HG03025 (cell line): ENCODE results near the gene SERGEF.

ENCODE experiments used
- ATAC-seq: cut with Tn5 transposase; IDR thresholded peaks from one replicate; pipeline ENCODE4 v1.9.1; 2021; ENCODE audit warnings: mild to moderate bottlenecking, moderate library complexity; ENCODE audit not compliant: unreplicated experiment, low FRiP score

The SERGEF gene

GRCh38 chr11:17954395-17955252 is 58.2 kb downstream of the SERGEF start:
- no peak for ATAC-seq

GRCh38 chr11:17952487-17952886 is 60.4 kb downstream of the SERGEF start:
- no peak for ATAC-seq

GRCh38 chr11:17951685-17952388 is 61.0 kb downstream of the SERGEF start:
- ATAC-seq, result no peak

- ATAC-seq, result no peak
Measured at GRCh38 chr11:17950644-17951043, 62.2 kb downstream of the SERGEF start.

GRCh38 chr11:17948296-17948695 is 64.6 kb downstream of the SERGEF start:
- ATAC-seq, result no peak

GRCh38 chr11:17939542-17939941 is 73.3 kb downstream of the SERGEF start:
- ATAC-seq, result no peak

GRCh38 chr11:17936790-17937189 is 76.1 kb downstream of the SERGEF start:
- ATAC-seq, result no peak

- no peak for ATAC-seq
Measured at GRCh38 chr11:17934194-17934593, 78.7 kb downstream of the SERGEF start.

GRCh38 chr11:17933708-17934107 is 79.1 kb downstream of the SERGEF start:
- no peak for ATAC-seq

GRCh38 chr11:17932472-17932871 is 80.4 kb downstream of the SERGEF start:
- ATAC-seq, result no peak

GRCh38 chr11:17931595-17931994 is 81.3 kb downstream of the SERGEF start:
- no peak for ATAC-seq

GRCh38 chr11:17930544-17931125 is 82.2 kb downstream of the SERGEF start:
- no peak for ATAC-seq

GRCh38 chr11:17929171-17929570 is 83.7 kb downstream of the SERGEF start:
- ATAC-seq, result no peak

- no peak for ATAC-seq
Measured at GRCh38 chr11:17927681-17928343, 85.0 kb downstream of the SERGEF start.

GRCh38 chr11:17927041-17927440 is 85.8 kb downstream of the SERGEF start:
- no peak for ATAC-seq

GRCh38 chr11:17924713-17925112 is 88.1 kb downstream of the SERGEF start:
- no peak for ATAC-seq

- ATAC-seq, result no peak
Measured at GRCh38 chr11:17923217-17923616, 89.6 kb downstream of the SERGEF start.

GRCh38 chr11:17922416-17922788 is 90.4 kb downstream of the SERGEF start:
- no peak for ATAC-seq

- ATAC-seq, result no peak
Measured at GRCh38 chr11:17921659-17922415, 91.0 kb downstream of the SERGEF start.

GRCh38 chr11:17918049-17918605 is 94.7 kb downstream of the SERGEF start:
- no peak for ATAC-seq
